ENCODE data around the gene SLC35A3. TPM values are rescaled to one million over a fixed set of nuclear protein-coding genes. Genes with fewer than 3 reads are reported as not detected.

The SLC35A3 gene
- total RNA-seq, 1 donor from 2014 or later: 12.0 TPM

- H3K36me3 Mint-ChIP-seq (ENCODE audit: low read depth): peaks cover 18% of the 10 kb centered on the region
Measured at GRCh38 chr1:100077531-100077930, 107.7 kb downstream of the SLC35A3 start.

GRCh38 chr1:100080331-100080730 lies 110.5 kb downstream of the SLC35A3 start:
- no peak overlapping the region for H3K4me3 Mint-ChIP-seq
- H3K27me3 Mint-ChIP-seq (ENCODE audit: low read depth): no peaks in the 10 kb centered on the region
- H3K9me3 Mint-ChIP-seq: no peaks in the 10 kb centered on the region
- no peak for TF ChIP-seq CTCF (conservative IDR thresholded peaks at IDR 0.05)
- H3K27ac Mint-ChIP-seq (ENCODE audit: unreplicated experiment): no peak overlapping the region
- no peaks in the 10 kb centered on the region for H3K4me1 Mint-ChIP-seq
- peaks cover 9% of the 10 kb centered on the region for H3K36me3 Mint-ChIP-seq (ENCODE audit: low read depth)
- DNase-seq (ENCODE audit: low read depth, low spot score): no peak

More at GRCh38 chr1:100077531-100077930, 107.7 kb downstream of the SLC35A3 start:
- H3K4me3 Mint-ChIP-seq: no peak overlapping the region
- no peak for TF ChIP-seq CTCF (conservative IDR thresholded peaks at IDR 0.05)
- H3K27me3 Mint-ChIP-seq (ENCODE audit: low read depth): no peaks in the 10 kb centered on the region
- no peak overlapping the region for H3K27ac Mint-ChIP-seq (ENCODE audit: unreplicated experiment)
- DNase-seq (ENCODE audit: low read depth, low spot score): no peak
- H3K4me1 Mint-ChIP-seq: no peaks in the 10 kb centered on the region
- H3K9me3 Mint-ChIP-seq: no peaks in the 10 kb centered on the region

Other genes with a start within 250 kb of the SLC35A3 start
- 8.2 and 9.3 TPM in 2 replicates for gene FRRS1, start 203.4 kb upstream of the SLC35A3 start, total RNA-seq
- 13.4 and 13.8 TPM in 2 replicates for gene AGL, start 119.6 kb upstream of the SLC35A3 start, total RNA-seq
- 14.9 and 15.2 TPM in 2 replicates for gene SASS6, start 162.9 kb downstream of the SLC35A3 start, total RNA-seq
- gene TRMT13, start 163.2 kb downstream of the SLC35A3 start, total RNA-seq: 14.6 and 17.8 TPM in 2 replicates
- gene LRRC39, start 208.3 kb downstream of the SLC35A3 start, total RNA-seq: 1.3 and 1.4 TPM in 2 replicates

All from neural crest cell (in vitro differentiated cells).